Calu3 (cell line): Measurements from ENCODE around the gene BICRAL. TPM values are rescaled to one million over a fixed set of nuclear protein-coding genes. Genes with fewer than 3 reads are reported as not detected.

Experiments
- BruUV-seq: library from RNA; stranded (reverse); fragments of 400-500 nt; replicated peaks from 2 replicates; lab custom pipeline; 2021; lab: Mats Ljungman, UMichigan
- CTCF ChIA-PET: fragments of 300-600 bp; sonication (Branson Sonifier 250); formaldehyde crosslinking; loops from one replicate; lab custom pipeline; 2022; ENCODE audit warnings: antibody characterized with exemption; lab: Charles Lee
- DNase-seq: peaks from one replicate; pipeline ENCODE4 v3.0.0; 2022
- H3K27ac Mint-ChIP-seq: one replicate; pipeline ENCODE4 v1.8.0; 2022; ENCODE audit warnings: mixed read lengths; ENCODE audit not compliant: unreplicated experiment
- H3K27me3 Mint-ChIP-seq: one replicate; pipeline ENCODE4 v1.8.0; 2022; ENCODE audit warnings: mixed read lengths; ENCODE audit not compliant: unreplicated experiment
- H3K36me3 Mint-ChIP-seq: one replicate; pipeline ENCODE4 v1.8.0; 2022; ENCODE audit warnings: mild to moderate bottlenecking, moderate library complexity, mixed read lengths; ENCODE audit not compliant: insufficient read depth, unreplicated experiment
- H3K4me1 Mint-ChIP-seq: one replicate; pipeline ENCODE4 v1.8.0; 2022; ENCODE audit warnings: mild to moderate bottlenecking, low read depth, mixed read lengths; ENCODE audit not compliant: unreplicated experiment
- H3K4me3 Mint-ChIP-seq: one replicate; pipeline ENCODE4 v1.8.0; 2022; ENCODE audit warnings: mild to moderate bottlenecking, low read depth, moderate library complexity, mixed read lengths; ENCODE audit not compliant: unreplicated experiment
- H3K9me3 Mint-ChIP-seq: one replicate; pipeline ENCODE4 v1.8.0; 2022; ENCODE audit warnings: low read depth, mixed read lengths; ENCODE audit not compliant: unreplicated experiment
- CTCF ChIP-seq: fragments of 200-600 bp; IDR thresholded peaks from one replicate; pipeline ENCODE4 v1.8.0; 2022; ENCODE audit warnings: antibody characterized with exemption; ENCODE audit not compliant: unreplicated experiment
- intact Hi-C: fragments of 100-400 bp; cut with micrococcal nuclease; formaldehyde crosslinking; loops from one replicate; pipeline ENCODE4 v1.10.0; 2022; ENCODE audit not compliant: unreplicated experiment
- total RNA-seq: library from RNA; stranded (reverse); gene quantifications from 2 replicates; pipeline ENCODE4 v1.2.3, GENCODE V29; 2022

BICRAL gene
- total RNA-seq, 1 experiment from 2014 or later, result 19.2 TPM

GRCh38 chr6:42846505-42846904 is 64.7 kb downstream of the BICRAL start:
- no peaks in the 10 kb centered on the region for H3K27me3 Mint-ChIP-seq
- intact Hi-C loops, result no loop called here
- no peak overlapping the region for H3K27ac Mint-ChIP-seq
- no peak overlapping the region for H3K4me3 Mint-ChIP-seq
- no peaks in the 10 kb centered on the region for H3K36me3 Mint-ChIP-seq
- no peaks in the 10 kb centered on the region for H3K9me3 Mint-ChIP-seq
- no peaks in the 10 kb centered on the region for H3K4me1 Mint-ChIP-seq
- TF ChIP-seq CTCF, result no peak
- CTCF ChIA-PET, result no interaction called here
- no TSS peak for BruUV-seq
- DNase-seq, result no peak

- H3K4me1 Mint-ChIP-seq, result no peaks in the 10 kb centered on the region
- peaks cover 4% of the 10 kb centered on the region for H3K36me3 Mint-ChIP-seq
Measured at GRCh38 chr6:42848700-42849099, 66.8 kb downstream of the BICRAL start.

GRCh38 chr6:42851599-42851998 is 69.7 kb downstream of the BICRAL start:
- no peak for TF ChIP-seq CTCF
- Mint-ChIP-seq H3K36me3 (peaks cover 5% of the 10 kb centered on the region), H3K27ac (no peak overlapping the region), H3K4me1 (no peaks in the 10 kb centered on the region), H3K9me3 (no peaks in the 10 kb centered on the region), H3K4me3 (no peak overlapping the region), H3K27me3 (no peaks in the 10 kb centered on the region)
- BruUV-seq, result no TSS peak
- no peak for DNase-seq
- intact Hi-C loops, result no loop called here
- CTCF ChIA-PET, result no interaction called here

More at GRCh38 chr6:42848700-42849099, 66.8 kb downstream of the BICRAL start:
- no peak for DNase-seq
- no peaks in the 10 kb centered on the region for H3K27me3 Mint-ChIP-seq
- intact Hi-C loops, result no loop called here
- H3K9me3 Mint-ChIP-seq, result no peaks in the 10 kb centered on the region
- CTCF ChIA-PET, result no interaction called here
- no peak overlapping the region for H3K27ac Mint-ChIP-seq
- no peak for TF ChIP-seq CTCF
- no TSS peak for BruUV-seq
- no peak overlapping the region for H3K4me3 Mint-ChIP-seq

GRCh38 chr6:42860036-42860435 is 78.2 kb downstream of the BICRAL start:
- peaks cover 45% of the 10 kb centered on the region for H3K36me3 Mint-ChIP-seq

More at GRCh38 chr6:42860036-42860435, 78.2 kb downstream of the BICRAL start:
- no peaks in the 10 kb centered on the region for H3K9me3 Mint-ChIP-seq
- no peak overlapping the region for H3K4me3 Mint-ChIP-seq
- CTCF ChIA-PET, result no interaction called here
- intact Hi-C loops, result no loop called here
- no peaks in the 10 kb centered on the region for H3K27me3 Mint-ChIP-seq
- TF ChIP-seq CTCF, result no peak
- no peak for DNase-seq
- no peaks in the 10 kb centered on the region for H3K4me1 Mint-ChIP-seq
- no TSS peak for BruUV-seq
- no peak overlapping the region for H3K27ac Mint-ChIP-seq
